HepG2 (cell line): Measurements from ENCODE around the gene WNT3. TPM values are rescaled to one million over a fixed set of nuclear protein-coding genes. Genes with fewer than 3 reads are reported as not detected.
A peak's percentile ranks its signal among the peaks of the same experiment; 100 is the strongest.

ENCODE experiments used
- ARNTL ChIP-seq: sonication (generic); formaldehyde crosslinking; IDR thresholded peaks from 2 replicates; pipeline ENCODE4 v1.4.0; 2020; ENCODE audit warnings: mild to moderate bottlenecking, missing genetic modification reagents
- GTF2F1 ChIP-seq: fragments of 150-350 bp; IDR thresholded peaks from 2 replicates; pipeline ENCODE4 v1.6.1; 2014; ENCODE audit warnings: low read length
- KLF6 ChIP-seq: IDR thresholded peaks from 2 replicates; pipeline ENCODE4 v1.8.0; 2016; ENCODE audit warnings: missing biosample characterization, missing genetic modification reagents
- PHF21A ChIP-seq: sonication (generic); formaldehyde crosslinking; IDR thresholded peaks from 2 replicates; pipeline ENCODE4 v1.5.0; 2020; ENCODE audit warnings: mild to moderate bottlenecking, missing genetic modification reagents
- POLR2AphosphoS2 ChIP-seq: IDR thresholded peaks from 2 replicates; pipeline ENCODE4 v1.6.1; 2011; ENCODE audit warnings: low read depth, low read length, improper control_type of control experiment
- RBM22 ChIP-seq: fragments of 200-400 bp; formaldehyde crosslinking; optimal IDR thresholded peaks from 2 replicates; pipeline ENCODE3; 2017; ENCODE audit warnings: mild to moderate bottlenecking, low read length, moderate library complexity
- TCF7 ChIP-seq: sonication (generic); IDR thresholded peaks from 2 replicates; pipeline ENCODE4 v1.6.1; 2016; ENCODE audit warnings: antibody characterized with exemption, low read depth
- ZNF260 ChIP-seq: sonication (generic); formaldehyde crosslinking; IDR thresholded peaks from 2 replicates; pipeline ENCODE4 v1.4.0; 2020; ENCODE audit warnings: missing genetic modification reagents, low read depth, mild to moderate bottlenecking, borderline replicate concordance
- ZNF280B ChIP-seq: sonication (generic); formaldehyde crosslinking; IDR thresholded peaks from 2 replicates; pipeline ENCODE4 v1.5.0; 2020; ENCODE audit warnings: missing genetic modification reagents, mild to moderate bottlenecking, borderline replicate concordance
- ZNF678 ChIP-seq: sonication (generic); formaldehyde crosslinking; IDR thresholded peaks from 2 replicates; pipeline ENCODE4 v1.4.0; 2020; ENCODE audit warnings: mild to moderate bottlenecking, missing genetic modification reagents
- ZNF747 ChIP-seq: sonication (generic); formaldehyde crosslinking; IDR thresholded peaks from 2 replicates; pipeline ENCODE4 v1.8.1; 2023; ENCODE audit warnings: missing genetic modification reagents, mild to moderate bottlenecking, borderline replicate concordance
- polyA plus RNA-seq, 8 experiments: library from polyadenylated mRNA; depleted of rRNA in 3 of 8; stranded (reverse) in 7 of 8; unstranded in 1 of 8; fragments of >200 nt; fragmentation: Illumina TruSeq in 4 of 8; extraction: Trizol in 4 of 8; gene quantifications; 2 replicates each; pipeline versions ENCODE4 v1.2.1 to v1.2.3, GENCODE V29; 2011 to 2016; ENCODE audit warnings: low read depth in 4 of 8, missing spikeins in 1 of 8, mixed read lengths in 1 of 8; ENCODE audit not compliant: insufficient read depth in 1 of 8
- total RNA-seq, 5 experiments: library from RNA; depleted of rRNA; stranded (reverse); fragments of >200 nt; fragmentation: Illumina TruSeq; extraction: Trizol; gene quantifications; 2 replicates each; pipeline ENCODE4 v1.2.3, GENCODE V29; 2016; ENCODE audit warnings: low read depth in 1 of 5
- TF ChIP-seq, protein P1 (sequence below): sonication (generic); formaldehyde crosslinking; IDR thresholded peaks from 2 replicates; pipeline ENCODE4 v1.4.0; 2020; ENCODE audit warnings: missing genetic modification reagents
- TF ChIP-seq, protein P2 (sequence below), 2 experiments: sonication (generic) in 1 of 2; formaldehyde crosslinking in 1 of 2; IDR thresholded peaks; 2 replicates each; pipeline versions ENCODE4 v1.4.0 to v1.6.1; 2018 to 2020; ENCODE audit warnings: missing genetic modification reagents in 2 of 2, borderline replicate concordance in 1 of 2, low read depth in 1 of 2, mild to moderate bottlenecking in 1 of 2, missing biosample characterization in 1 of 2
- TF ChIP-seq, protein P3 (sequence below): sonication (generic); formaldehyde crosslinking; IDR thresholded peaks from 2 replicates; pipeline ENCODE4 v1.8.1; 2022; ENCODE audit warnings: low read depth, mild to moderate bottlenecking, missing genetic modification reagents
- TF ChIP-seq, protein P4 (sequence below): IDR thresholded peaks from 2 replicates; pipeline ENCODE4 v1.6.1; 2016
- TF ChIP-seq, protein P5 (sequence below): sonication (generic); formaldehyde crosslinking; IDR thresholded peaks from 2 replicates; pipeline ENCODE4 v1.4.0; 2020; ENCODE audit warnings: mild to moderate bottlenecking, missing genetic modification reagents, borderline replicate concordance

WNT3 gene
- total and polyA plus RNA-seq, 2 of the 13 experiments (the other 11 are each of a cell fraction or from before 2014, with no cell fraction given), result 8.5 to 10.3 TPM

DNA sequence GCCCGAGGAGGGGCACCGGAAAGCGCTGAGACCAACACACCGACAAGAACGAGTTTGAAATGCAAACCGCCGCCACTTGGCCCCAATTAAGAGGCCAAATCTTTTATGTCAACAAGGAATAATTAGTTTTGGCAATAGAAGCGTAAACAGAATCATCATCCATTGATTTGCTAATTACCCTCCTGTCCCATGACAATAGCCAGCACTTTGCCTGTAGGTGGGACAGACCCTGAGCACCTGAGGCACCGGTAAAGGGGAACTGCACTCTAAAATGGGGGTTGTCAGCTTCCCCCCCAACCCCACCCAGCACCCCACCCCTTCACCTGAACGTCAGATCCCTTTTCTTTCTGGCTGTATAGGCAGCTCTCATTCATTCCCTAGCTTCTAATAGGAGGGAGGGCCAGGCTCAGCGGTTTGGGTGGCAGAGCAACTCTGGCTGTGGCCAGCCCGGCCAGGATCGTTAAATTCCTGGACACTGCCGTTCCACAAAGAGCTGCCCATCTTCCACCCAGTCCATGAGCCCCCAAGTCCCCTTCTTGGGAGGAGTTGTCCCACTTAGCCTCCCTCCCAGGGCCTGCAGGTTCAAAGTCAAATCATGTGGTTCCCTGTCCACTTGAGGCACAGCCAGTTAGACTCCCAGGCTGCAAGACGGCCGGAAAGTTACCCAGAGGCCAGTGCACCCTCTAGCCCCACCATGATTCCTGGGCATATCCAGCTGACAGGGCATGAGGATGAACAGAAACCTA is 45.8 kb downstream of the WNT3 start (continued):
- TF ChIP-seq, protein P1, sequence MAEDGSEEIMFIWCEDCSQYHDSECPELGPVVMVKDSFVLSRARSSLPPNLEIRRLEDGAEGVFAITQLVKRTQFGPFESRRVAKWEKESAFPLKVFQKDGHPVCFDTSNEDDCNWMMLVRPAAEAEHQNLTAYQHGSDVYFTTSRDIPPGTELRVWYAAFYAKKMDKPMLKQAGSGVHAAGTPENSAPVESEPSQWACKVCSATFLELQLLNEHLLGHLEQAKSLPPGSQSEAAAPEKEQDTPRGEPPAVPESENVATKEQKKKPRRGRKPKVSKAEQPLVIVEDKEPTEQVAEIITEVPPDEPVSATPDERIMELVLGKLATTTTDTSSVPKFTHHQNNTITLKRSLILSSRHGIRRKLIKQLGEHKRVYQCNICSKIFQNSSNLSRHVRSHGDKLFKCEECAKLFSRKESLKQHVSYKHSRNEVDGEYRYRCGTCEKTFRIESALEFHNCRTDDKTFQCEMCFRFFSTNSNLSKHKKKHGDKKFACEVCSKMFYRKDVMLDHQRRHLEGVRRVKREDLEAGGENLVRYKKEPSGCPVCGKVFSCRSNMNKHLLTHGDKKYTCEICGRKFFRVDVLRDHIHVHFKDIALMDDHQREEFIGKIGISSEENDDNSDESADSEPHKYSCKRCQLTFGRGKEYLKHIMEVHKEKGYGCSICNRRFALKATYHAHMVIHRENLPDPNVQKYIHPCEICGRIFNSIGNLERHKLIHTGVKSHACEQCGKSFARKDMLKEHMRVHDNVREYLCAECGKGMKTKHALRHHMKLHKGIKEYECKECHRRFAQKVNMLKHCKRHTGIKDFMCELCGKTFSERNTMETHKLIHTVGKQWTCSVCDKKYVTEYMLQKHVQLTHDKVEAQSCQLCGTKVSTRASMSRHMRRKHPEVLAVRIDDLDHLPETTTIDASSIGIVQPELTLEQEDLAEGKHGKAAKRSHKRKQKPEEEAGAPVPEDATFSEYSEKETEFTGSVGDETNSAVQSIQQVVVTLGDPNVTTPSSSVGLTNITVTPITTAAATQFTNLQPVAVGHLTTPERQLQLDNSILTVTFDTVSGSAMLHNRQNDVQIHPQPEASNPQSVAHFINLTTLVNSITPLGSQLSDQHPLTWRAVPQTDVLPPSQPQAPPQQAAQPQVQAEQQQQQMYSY, result no peak
- TF ChIP-seq KLF6, result no peak
- no peak for TF ChIP-seq TCF7
- TF ChIP-seq RBM22, result no peak
- TF ChIP-seq ZNF678, result no peak
- TF ChIP-seq, protein P2, sequence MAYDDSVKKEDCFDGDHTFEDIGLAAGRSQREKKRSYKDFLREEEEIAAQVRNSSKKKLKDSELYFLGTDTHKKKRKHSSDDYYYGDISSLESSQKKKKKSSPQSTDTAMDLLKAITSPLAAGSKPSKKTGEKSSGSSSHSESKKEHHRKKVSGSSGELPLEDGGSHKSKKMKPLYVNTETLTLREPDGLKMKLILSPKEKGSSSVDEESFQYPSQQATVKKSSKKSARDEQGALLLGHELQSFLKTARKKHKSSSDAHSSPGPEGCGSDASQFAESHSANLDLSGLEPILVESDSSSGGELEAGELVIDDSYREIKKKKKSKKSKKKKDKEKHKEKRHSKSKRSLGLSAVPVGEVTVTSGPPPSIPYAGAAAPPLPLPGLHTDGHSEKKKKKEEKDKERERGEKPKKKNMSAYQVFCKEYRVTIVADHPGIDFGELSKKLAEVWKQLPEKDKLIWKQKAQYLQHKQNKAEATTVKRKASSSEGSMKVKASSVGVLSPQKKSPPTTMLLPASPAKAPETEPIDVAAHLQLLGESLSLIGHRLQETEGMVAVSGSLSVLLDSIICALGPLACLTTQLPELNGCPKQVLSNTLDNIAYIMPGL (CRISPR knock-in tag; IDR thresholded peaks at IDR 0.05; ENCODE audit: borderline replicate concordance in 1 of 2, low read depth in 1 of 2), result peak in 1 of 2 experiments; percentile 11; a peak in 1 of 4 replicates
- no peak for TF ChIP-seq PHF21A (CRISPR knock-in tag)
- TF ChIP-seq ARNTL (CRISPR knock-in tag), result no peak
- TF ChIP-seq, protein P3, sequence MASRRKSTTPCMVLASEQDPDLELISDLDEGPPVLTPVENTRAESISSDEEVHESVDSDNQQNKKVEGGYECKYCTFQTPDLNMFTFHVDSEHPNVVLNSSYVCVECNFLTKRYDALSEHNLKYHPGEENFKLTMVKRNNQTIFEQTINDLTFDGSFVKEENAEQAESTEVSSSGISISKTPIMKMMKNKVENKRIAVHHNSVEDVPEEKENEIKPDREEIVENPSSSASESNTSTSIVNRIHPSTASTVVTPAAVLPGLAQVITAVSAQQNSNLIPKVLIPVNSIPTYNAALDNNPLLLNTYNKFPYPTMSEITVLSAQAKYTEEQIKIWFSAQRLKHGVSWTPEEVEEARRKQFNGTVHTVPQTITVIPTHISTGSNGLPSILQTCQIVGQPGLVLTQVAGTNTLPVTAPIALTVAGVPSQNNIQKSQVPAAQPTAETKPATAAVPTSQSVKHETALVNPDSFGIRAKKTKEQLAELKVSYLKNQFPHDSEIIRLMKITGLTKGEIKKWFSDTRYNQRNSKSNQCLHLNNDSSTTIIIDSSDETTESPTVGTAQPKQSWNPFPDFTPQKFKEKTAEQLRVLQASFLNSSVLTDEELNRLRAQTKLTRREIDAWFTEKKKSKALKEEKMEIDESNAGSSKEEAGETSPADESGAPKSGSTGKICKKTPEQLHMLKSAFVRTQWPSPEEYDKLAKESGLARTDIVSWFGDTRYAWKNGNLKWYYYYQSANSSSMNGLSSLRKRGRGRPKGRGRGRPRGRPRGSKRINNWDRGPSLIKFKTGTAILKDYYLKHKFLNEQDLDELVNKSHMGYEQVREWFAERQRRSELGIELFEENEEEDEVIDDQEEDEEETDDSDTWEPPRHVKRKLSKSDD (CRISPR knock-in tag), result no peak
- TF ChIP-seq, protein P4, sequence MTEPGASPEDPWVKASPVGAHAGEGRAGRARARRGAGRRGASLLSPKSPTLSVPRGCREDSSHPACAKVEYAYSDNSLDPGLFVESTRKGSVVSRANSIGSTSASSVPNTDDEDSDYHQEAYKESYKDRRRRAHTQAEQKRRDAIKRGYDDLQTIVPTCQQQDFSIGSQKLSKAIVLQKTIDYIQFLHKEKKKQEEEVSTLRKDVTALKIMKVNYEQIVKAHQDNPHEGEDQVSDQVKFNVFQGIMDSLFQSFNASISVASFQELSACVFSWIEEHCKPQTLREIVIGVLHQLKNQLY, result no peak
- 0 out of 2 replicates have a peak, but pooled peaks have one; percentile 18 for TF ChIP-seq ZNF280B
- no peak for TF ChIP-seq ZNF747
- TF ChIP-seq ZNF260, result no peak
- TF ChIP-seq, protein P5, sequence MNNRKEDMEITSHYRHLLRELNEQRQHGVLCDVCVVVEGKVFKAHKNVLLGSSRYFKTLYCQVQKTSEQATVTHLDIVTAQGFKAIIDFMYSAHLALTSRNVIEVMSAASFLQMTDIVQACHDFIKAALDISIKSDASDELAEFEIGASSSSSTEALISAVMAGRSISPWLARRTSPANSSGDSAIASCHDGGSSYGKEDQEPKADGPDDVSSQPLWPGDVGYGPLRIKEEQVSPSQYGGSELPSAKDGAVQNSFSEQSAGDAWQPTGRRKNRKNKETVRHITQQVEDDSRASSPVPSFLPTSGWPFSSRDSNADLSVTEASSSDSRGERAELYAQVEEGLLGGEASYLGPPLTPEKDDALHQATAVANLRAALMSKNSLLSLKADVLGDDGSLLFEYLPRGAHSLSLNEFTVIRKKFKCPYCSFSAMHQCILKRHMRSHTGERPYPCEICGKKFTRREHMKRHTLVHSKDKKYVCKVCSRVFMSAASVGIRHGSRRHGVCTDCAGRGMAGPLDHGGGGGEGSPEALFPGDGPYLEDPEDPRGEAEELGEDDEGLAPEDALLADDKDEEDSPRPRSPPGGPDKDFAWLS (CRISPR knock-in tag), result no peak
- no peak for TF ChIP-seq GTF2F1
- TF ChIP-seq POLR2AphosphoS2, result no peak
